HG03103 (cell line): ENCODE data around the gene SLC7A8.
"Not testable (repeated sequence)": the region's sequence is repeated elsewhere in the genome, so short reads cannot be mapped to it uniquely, and the experiment has no call there.

ENCODE experiments used
- ATAC-seq: cut with Tn5 transposase; IDR thresholded peaks from one replicate; pipeline ENCODE4 v1.9.1; 2021; ENCODE audit warnings: low read depth; ENCODE audit not compliant: unreplicated experiment

SLC7A8 gene

DNA sequence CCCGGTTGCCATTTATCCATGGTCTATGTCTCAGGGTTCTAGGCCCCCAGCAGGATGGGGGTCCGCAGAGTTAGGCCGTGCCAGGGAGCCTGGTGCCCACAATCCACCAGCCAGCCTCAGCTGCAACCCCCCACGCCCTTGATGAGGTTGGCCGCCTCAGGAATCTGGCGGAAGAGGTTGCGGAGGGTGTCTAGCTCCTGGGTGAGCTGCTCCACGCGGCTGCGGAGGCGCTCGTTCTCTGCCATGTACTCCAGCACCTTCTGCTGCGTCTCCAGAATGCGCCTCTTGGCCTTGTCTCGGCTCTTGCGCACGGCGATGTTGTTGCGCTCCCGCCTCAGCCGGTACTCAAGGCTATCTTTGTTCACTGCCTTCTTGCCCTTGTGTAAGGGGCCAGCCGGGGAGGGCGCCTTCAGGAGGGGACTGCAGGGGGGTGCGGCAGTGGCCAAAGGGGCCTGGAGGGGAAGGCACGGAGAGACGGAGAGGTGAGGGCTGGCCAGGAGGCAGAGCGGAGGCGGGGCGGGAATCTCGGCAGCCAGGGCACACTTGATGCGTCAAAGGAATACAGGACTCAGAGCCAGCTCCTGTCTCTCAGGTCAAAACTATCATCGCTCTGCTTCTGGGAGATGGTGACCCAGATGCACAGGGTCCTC is 66.0 kb downstream of the SLC7A8 start:
- no peak for ATAC-seq

DNA sequence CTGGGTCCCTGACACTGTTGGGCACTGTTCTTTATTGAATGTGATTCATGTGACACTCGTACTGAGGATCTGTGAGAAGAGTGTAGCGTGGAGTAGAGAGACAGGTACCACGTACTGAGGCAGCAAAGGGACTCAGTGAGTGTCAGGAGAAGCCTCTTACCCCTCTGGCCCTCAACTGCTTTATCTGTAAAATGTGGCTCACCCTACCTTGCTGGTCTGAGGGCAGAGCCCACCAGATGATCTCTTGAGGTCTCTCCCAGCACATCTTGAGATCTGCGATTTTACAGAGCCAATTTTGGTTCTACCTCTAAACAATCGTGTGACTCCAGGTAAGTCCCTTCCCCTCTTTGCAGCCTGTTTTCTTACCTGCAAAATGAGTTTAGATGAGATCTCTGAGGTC is 67.5 kb downstream of the SLC7A8 start:
- no peak for ATAC-seq

DNA sequence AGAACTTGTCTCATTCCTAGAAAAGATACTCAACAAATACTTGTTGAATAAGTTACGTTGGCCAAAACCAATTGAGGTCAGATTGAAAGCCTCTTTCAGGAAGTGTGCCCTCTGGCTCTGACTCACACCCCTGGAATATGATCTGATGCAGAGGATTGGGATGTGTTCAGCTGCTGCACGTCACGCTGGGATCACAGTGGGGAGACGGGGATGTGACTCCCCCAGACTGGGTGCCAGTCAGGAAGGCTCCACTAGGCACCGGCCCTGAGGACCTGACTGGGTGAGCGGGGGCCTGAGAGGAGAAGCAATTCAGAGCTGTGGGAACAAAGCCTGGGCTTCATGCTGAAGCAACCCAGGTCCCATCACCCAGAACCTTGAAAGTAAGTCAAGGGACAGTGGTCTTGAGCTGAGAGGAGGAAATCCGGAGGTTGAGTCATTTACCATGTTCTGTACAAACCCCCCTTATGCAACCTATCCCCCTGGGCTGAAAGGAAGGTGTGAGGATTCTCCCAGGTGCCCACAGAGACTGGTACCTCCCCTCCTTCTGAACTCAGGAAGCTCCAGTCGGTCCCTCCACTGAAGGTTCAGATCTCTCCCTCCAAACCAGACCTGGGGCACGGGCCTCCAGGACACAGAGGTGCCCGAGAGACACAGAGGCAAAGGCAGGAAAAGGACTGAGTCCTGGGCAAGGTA is 68.3 kb downstream of the SLC7A8 start:
- no peak for ATAC-seq

DNA sequence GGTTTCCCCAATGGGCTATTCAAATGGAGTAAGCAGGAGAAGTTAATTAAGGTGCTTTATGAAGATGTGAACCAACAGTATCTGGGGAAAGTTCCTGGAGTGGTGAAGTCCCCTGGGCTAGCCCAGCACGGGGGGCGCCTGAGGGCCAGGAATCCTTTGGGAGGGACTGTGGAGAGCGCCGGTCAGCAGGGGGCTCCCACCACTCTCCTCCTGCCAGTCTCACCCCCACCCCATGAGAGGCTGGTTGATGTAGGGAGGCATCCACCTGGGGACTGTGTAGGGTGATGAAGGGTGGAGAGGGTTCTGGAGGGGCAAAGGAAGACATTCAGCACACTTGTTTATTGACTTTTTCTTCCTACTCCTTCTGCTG is 68.8 kb downstream of the SLC7A8 start:
- ATAC-seq: no peak

DNA sequence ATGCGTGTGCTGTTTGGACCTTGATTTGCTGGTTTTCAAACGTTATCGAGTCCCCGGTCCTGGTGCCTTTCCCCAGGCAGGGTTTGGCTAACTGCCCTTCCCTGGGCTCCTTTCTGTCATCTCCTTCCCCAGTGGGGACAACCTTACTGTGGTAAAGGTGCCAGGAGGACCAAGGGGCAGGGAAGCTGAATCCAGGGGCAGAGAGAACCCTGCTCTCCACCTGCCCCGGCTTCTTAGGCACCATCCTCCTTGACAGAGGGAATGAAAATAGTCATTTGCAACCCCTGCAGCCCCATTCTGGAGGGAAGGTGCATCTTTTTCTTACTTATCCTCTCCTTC is 69.4 kb downstream of the SLC7A8 start:
- no peak for ATAC-seq

DNA sequence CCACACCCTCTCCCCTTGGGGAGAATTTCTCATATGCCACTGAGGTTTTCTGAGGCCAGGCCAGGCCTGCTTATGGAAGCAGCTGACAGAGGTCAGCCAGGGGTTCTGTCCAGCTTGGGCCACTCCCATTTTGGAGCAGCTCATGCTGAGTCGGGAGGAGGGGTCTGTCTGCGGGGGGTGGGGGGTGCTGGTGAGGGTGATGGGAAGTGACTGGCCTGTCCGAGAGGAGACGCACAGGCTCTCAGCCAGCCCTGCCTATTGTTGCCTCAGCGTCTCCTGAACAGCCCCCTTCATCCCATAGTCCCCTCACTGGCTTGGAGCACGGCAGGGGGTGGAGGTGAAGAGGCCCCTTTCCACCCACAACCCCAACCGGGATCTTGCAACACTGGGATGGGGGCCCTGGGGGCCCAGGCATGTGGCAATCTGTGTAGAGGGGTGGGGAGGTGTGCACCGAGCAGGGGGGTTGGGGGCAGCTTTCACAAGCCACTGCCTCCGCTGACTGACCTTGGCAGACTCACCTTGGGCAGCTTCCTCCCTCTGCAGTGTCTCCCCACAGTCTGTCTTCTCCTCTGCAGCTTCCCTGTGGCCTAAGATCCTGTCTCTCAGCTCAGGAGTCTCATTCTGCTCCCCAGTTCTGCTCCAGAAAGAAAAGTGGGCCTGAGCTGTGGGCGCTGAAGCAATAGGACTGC is 69.9 kb downstream of the SLC7A8 start:
- ATAC-seq: no peak

DNA sequence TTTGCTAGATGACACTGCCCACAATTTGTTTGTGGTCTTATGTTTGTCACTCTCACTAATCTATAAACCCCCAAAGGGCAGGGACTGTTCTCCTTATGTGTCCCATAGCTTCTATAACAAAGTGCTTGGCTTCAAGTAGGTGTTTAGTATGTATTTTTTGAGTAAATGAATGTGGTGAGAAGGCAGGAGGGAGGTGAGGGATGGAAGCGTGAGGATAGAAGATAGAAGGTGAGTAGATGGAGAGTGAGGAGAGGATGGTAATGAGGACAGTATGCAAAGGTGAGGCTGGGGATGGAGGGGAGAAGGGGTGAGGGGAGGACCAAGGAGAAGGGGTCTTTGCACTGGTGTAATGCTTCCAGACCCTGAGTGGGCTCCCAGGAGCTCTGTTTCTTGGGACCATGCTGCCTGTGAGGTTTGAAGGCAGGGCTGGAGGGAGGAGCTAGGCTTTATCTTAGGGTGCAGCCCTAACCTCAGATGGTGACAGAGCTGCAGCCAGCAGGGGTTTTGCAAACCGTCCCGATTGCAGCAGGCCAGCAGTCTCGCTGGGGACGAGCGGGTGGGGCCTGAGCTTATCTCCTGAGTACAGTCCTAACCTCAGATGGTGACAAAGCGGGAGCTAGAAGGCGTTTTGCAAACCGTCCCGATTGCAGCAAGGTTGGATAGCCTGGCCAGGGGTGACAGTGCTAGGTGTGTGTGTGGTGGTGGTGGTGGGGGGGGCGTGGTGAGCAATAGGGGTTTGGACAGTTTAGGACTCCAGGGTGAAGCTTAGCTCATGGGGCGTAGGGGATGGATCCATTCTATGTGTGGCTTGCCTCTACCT is 70.9 kb downstream of the SLC7A8 start:
- ATAC-seq: no peak

DNA sequence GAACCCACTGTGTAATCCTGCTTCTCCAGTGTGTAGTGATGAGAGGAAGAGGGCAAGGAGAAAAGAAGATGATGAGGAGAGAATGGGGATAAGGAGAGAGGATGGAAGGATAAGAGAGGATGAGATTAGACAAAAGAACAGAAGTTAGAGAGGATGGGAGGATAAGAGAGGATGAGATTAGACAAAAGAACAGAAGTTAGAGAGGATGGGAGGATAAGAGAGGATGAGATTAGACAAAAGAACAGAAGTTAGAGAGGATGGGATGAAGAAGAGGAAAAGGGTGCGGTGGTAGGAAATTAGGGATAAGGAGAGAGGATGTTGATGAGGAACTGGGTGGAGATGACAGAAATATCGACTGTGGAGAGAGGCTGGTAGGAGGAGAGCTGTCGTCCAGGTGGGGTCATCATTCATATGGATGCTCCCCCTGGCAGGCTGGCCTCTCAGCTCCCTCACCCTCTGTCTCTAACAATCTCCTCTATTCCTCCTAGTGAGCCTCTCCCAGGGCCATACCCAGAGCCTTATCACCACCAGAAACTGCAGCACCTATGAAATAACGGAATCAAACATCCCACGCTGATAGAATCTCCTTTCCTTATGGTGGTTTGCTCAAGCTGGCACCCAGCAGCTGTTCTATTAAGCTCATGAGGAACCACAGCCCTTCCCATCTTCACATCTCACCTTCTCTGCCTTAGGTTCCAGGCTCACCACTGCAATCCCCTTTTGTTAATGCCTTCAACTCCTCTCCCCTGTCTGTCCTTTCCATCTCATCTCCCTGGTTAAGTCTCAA is 72.7 kb downstream of the SLC7A8 start:
- no peak for ATAC-seq

DNA sequence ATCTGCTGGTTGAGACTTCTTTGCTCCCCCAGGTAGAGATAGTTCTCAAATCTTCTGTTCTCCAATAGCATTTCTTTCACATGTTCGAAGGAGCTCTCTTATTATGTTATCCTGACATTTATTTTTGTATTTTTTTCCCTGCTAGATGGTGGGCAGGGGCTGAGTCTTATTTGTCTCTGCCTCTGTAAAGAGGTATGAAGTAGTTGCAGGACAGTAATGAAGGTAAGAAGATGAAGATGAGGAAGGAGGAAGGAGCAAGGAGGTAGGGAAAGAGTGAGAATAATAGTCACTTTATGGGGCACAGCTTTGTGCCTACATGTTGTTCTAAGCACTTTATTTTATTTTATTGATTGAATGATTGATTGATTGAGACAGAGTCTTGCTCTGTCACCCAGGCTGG is 73.7 kb downstream of the SLC7A8 start:
- ATAC-seq: no peak

DNA sequence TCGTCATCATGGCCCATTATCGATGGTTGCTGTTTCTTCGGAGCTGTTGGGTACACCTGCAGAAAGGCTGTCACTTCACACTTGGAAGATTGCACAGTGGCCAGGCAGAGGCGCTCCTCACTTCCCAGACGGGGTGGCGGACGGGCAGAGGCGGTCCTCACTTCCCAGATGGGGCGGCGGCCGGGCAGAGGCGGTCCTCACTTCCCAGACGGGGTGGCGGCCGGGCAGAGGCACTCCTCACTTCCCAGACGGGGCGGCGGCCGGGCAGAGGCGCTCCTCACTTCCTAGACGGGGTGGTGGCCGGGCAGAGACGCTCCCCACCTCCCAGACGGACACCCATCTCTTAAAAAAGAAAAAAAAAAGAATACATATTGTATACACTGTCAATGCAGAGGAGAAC is 75.3 kb downstream of the SLC7A8 start:
- ATAC-seq: not testable (repeated sequence)

DNA sequence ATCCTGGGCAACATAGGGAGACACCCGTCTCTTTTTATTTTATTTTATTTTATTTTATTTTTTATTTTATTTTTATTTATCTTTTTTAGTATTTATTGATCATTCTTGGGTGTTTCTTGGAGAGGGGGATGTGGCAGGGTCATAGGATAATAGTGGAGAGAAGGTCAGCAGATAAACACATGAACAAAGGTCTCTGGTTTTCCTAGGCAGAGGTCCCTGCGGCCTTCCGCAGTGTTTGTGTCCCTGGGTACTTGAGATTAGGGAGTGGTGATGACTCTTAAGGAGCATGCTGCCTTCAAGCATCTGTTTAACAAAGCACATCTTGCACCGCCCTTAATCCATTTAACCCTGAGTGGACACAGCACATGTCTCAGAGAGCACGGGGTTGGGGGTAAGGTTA is 75.8 kb downstream of the SLC7A8 start:
- not testable (repeated sequence) for ATAC-seq

DNA sequence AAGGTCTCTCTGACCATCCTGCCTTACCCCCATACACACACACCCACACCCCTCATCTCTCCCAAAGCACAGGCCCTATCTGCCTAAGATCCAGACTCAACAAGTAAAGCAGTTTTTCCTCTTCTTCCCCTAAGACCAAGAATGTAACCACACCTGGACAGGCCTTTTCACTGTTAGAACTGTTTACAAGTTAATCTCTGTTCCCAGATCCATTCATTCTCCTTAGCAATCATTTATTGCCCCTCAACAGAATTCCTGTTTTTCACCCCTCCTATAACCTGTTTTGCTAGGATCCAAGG is 76.8 kb downstream of the SLC7A8 start:
- no peak for ATAC-seq

DNA sequence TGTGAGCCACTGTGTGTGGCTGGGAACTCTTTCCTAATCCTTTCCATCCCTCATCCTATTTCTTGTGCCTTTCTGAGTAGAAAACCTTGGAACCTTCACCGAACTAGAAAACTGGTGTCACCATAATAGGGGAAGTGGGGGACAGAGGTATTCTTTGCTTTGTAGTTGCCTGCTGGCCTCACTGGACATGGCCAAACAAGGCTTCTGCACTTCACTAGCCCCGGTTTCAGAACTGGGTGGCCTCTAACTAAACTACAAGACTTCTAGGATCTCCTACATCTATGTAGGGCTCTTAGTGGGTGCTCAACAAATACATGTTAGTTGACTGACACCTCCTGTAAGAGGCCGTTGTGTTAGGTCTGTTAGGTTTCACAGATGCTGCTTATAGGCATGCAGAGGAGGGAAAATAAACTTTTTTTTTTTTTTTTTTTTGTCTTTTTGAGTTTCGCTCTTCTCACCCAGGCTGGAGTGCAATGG is 78.1 kb downstream of the SLC7A8 start:
- no peak for ATAC-seq

DNA sequence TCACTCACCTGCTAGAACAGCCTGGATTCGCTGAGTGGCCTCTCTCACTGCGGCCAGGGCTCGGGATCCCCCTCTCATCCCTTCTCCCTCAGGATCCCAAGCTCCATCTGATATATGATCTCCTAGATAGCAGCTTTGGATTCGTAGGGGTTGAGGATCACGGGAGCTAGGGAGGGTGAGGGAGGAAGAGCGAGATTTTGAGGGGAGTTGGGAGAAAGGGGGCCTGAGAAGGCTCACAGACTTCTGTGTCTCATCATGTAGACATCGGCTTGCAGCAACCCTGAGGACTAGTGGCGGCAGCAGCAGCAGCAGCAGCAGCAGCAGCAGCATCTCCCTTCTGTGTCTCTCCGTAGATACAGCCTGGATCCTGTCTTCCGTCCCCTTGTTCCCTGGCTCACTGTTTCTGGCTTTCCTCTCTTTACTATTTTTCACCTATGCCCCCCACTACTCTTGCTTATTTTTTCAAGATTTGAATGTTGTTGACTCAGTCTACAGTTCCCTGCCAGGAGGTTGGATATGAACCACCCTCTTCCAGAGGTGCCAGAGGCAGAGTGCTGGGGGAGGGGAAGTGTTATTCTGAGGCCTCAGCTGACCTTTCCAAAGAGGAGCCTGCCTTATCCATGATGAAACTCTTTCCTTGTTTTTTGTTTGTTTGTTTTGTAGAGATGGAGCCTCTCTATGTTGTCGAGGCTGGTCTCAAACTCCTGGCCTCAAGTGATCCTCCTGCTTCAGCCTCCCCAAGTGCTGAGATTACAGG is 78.7 kb downstream of the SLC7A8 start, which contains the start of gene CIROP:
Gene CIROP, minus strand, starts transcription at position 399 of the 757 bp plus-strand sequence. Its CDS starts 69 bp downstream, at position 330.
- ATAC-seq: no peak

DNA sequence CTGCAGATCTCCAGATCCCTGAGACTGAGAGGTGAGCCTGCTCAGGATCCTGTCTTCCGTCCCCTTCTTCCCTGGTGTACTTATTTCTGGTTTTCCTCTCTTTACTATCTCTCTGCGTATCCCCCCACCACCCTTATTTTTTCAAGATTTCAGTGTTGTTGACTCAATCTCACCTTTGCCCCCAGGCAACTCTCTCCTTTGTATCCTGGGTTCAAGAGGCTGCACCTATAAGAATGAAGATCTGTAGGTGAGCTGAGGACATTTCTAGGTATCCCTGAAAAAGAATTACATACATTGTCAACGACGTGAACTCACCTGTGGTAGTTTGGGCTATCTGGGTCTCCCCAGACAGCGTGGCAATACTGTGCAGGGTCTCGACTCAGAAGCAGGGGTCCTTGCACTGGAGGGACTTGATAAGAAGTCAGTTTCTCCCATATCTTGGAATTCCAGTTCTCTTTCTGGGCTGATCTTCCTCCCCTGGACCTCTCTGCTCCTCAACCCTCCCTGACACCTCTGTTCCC is 79.3 kb downstream of the SLC7A8 start:
- no peak for ATAC-seq

DNA sequence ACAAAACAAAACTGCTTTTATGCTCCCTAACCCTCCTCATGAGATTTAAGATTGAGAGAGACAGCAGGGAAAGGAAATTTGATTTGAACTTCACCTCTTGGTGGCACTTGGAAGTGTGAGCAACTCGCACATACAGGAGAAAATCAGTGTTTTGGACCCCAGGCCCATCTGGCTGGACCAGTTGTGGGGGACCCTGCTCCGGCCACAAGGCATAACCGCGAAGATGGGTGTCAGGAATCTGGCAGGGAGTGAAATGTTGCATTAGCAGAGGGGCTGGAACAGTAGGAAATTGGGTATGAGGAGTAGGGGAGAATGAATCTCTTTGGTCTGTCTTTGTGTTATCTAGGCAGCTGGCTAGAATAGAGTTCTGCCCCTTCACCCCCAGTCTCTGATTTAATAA is 79.9 kb downstream of the SLC7A8 start:
- ATAC-seq: no peak

DNA sequence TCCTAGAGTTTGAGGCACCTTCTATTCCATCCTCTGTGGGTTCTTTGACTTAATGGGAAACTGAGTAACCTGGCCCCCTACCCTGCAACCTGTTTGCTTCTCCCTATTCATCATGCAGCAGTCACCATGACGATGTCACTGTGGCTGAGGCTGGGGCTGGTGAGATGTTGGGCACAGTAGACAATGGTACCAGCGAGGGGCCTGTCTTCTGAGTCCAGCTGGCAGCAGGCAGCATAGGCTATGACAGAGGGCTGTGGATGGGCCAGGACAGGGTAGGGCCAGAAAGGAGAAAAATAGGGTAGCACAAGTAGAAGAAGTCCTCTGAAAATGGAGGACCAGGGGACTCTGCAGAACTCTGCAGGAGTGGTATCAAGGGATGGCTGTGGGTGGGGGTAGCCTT is 80.7 kb downstream of the SLC7A8 start:
- ATAC-seq: no peak

DNA sequence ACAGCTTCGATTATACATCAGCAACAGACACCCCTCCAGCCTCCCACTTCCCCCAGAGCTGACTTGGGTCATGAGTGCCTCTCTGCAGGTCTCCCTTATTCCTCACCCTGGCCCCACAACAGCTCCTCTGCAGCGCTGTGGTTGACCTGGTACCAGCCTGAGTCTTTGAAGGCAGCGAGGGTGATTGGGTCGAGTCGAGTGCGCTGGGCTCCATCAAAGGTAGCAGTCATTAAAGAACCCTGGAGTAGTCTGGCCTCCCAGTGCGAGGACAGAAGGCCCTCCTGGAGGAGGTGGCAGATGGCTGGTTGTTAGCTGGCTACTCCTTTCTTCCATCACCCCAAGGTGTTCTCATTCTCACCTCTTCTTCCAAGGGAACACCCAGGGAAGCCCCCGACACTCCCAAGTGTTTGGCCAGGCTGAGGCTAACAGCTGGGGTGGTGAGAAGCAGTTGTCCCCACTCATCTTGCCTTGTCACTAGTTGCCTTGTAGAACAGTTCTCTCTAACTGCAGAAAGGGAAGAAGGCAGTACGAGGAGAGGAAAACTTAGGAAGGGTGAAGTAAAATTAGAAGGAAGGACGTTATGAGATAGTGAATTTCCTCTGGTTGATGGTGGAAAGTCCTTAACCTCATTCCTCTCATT is 81.4 kb downstream of the SLC7A8 start:
- ATAC-seq: no peak
